ENCODE data around the gene TMEM130. TPM values are rescaled to one million over a fixed set of nuclear protein-coding genes. Genes with fewer than 3 reads are reported as not detected.

Gene TMEM130
- total RNA-seq, 1 experiment from 2014 or later = not detected

GRCh38 chr7:98899816-98900215 is 30.0 kb upstream of the TMEM130 start:
- TF ChIP-seq, protein P1, sequence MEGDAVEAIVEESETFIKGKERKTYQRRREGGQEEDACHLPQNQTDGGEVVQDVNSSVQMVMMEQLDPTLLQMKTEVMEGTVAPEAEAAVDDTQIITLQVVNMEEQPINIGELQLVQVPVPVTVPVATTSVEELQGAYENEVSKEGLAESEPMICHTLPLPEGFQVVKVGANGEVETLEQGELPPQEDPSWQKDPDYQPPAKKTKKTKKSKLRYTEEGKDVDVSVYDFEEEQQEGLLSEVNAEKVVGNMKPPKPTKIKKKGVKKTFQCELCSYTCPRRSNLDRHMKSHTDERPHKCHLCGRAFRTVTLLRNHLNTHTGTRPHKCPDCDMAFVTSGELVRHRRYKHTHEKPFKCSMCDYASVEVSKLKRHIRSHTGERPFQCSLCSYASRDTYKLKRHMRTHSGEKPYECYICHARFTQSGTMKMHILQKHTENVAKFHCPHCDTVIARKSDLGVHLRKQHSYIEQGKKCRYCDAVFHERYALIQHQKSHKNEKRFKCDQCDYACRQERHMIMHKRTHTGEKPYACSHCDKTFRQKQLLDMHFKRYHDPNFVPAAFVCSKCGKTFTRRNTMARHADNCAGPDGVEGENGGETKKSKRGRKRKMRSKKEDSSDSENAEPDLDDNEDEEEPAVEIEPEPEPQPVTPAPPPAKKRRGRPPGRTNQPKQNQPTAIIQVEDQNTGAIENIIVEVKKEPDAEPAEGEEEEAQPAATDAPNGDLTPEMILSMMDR (IDR thresholded peaks at IDR 0.05; ENCODE audit: unreplicated experiment) = no peak
- Mint-ChIP-seq H3K4me1 (ENCODE audit: low read depth, unreplicated experiment) (no peaks in the 10 kb centered on the region), H3K36me3 (ENCODE audit: insufficient read depth, unreplicated experiment) (peaks cover 28% of the 10 kb centered on the region), H3K4me3 (ENCODE audit: low read depth, unreplicated experiment) (no peak overlapping the region), H3K27me3 (ENCODE audit: unreplicated experiment) (no peaks in the 10 kb centered on the region), H3K9me3 (ENCODE audit: low read depth, unreplicated experiment) (no peaks in the 10 kb centered on the region), H3K27ac (ENCODE audit: unreplicated experiment) (no peak overlapping the region)
- CTCF ChIA-PET = no interaction called here
- intact Hi-C loops (cut with micrococcal nuclease; ENCODE audit: unreplicated experiment) = no loop called here
- BruUV-seq (replicated peaks) = no TSS peak
- no peak for DNase-seq

DNA sequence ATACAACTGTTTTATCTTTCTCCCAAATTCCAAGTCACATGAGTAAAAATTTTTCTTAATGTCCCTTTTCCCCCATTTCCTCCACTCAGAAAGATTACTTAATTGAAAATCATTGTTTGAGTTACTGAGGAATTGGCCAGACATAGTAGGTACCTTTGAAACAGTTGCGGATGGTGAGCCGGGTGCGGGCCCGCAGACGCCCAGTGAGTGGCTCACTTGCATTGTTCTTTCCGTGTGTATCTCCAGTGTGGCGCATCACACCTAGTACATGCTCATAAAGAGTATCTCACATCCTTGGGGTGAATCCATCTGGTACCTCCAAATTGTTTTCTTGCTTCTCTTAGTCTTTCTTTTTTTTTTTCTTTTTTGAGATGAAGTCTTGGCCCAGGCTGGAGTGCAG is 22.8 kb upstream of the TMEM130 start:
- peaks cover 23% of the 10 kb centered on the region for H3K36me3 Mint-ChIP-seq (ENCODE audit: insufficient read depth, unreplicated experiment)
- no TSS peak for BruUV-seq (replicated peaks)
- CTCF ChIA-PET = no interaction called here
- no peaks in the 10 kb centered on the region for H3K27me3 Mint-ChIP-seq (ENCODE audit: unreplicated experiment)
- no peaks in the 10 kb centered on the region for H3K9me3 Mint-ChIP-seq (ENCODE audit: low read depth, unreplicated experiment)
- no peak for DNase-seq
- H3K4me3 Mint-ChIP-seq (ENCODE audit: low read depth, unreplicated experiment) = no peak overlapping the region
- H3K4me1 Mint-ChIP-seq (ENCODE audit: low read depth, unreplicated experiment) = no peaks in the 10 kb centered on the region
- intact Hi-C loops (cut with micrococcal nuclease; ENCODE audit: unreplicated experiment) = no loop called here
- H3K27ac Mint-ChIP-seq (ENCODE audit: unreplicated experiment) = no peak overlapping the region
- TF ChIP-seq, protein P1 (IDR thresholded peaks at IDR 0.05; ENCODE audit: unreplicated experiment) = no peak

DNA sequence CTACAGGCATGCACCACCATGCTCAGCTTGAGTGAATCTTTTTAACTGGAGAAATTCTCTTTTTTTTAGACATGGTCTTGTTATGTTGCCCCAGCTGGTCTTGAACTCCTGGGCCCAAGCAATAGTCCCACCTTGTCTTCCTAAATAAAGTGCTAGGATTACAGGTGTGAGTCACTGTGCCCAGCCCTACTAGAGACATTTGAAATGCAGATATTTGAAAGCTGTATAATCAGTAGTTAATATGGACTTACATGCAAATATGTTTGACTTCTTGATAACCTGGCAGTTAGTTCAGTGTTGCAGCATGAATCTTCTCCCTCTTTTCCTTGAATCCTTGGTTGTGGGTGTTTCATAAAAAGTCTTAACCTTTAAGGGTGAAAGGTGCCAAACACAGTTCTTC is 17.2 kb upstream of the TMEM130 start:
- intact Hi-C loops (cut with micrococcal nuclease; ENCODE audit: unreplicated experiment) = no loop called here
- H3K4me1 Mint-ChIP-seq (ENCODE audit: low read depth, unreplicated experiment) = no peaks in the 10 kb centered on the region
- no peak overlapping the region for H3K4me3 Mint-ChIP-seq (ENCODE audit: low read depth, unreplicated experiment)
- H3K27ac Mint-ChIP-seq (ENCODE audit: unreplicated experiment) = no peak overlapping the region
- H3K27me3 Mint-ChIP-seq (ENCODE audit: unreplicated experiment) = no peaks in the 10 kb centered on the region
- TF ChIP-seq, protein P1 (IDR thresholded peaks at IDR 0.05; ENCODE audit: unreplicated experiment) = no peak
- no peaks in the 10 kb centered on the region for H3K9me3 Mint-ChIP-seq (ENCODE audit: low read depth, unreplicated experiment)
- no TSS peak for BruUV-seq (replicated peaks)
- CTCF ChIA-PET = no interaction called here
- peaks cover 18% of the 10 kb centered on the region for H3K36me3 Mint-ChIP-seq (ENCODE audit: insufficient read depth, unreplicated experiment)
- no peak for DNase-seq

DNA sequence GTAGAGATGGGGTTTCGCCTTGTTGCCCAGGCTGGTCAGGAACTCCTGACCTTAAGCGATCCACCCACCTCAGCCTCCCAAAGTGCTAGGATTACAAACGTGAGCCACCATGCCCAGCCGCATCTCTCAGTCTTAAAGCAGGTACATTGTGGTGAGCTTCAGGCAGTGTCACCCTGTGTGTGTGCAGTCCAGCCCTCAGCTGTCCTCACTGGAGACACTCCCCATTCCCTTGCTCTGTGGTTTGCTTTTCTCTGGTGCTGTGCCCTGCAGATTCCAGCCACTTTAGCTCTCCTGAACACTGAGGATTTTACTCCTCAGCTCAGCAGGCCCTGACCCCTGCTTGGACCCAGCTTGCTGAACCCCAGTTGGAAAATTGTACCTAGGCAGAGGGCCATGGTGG is 14.6 kb upstream of the TMEM130 start:
- H3K36me3 Mint-ChIP-seq (ENCODE audit: insufficient read depth, unreplicated experiment) = peaks cover 21% of the 10 kb centered on the region
- TF ChIP-seq, protein P1 (IDR thresholded peaks at IDR 0.05; ENCODE audit: unreplicated experiment) = no peak
- H3K9me3 Mint-ChIP-seq (ENCODE audit: low read depth, unreplicated experiment) = no peaks in the 10 kb centered on the region
- no peak overlapping the region for H3K27ac Mint-ChIP-seq (ENCODE audit: unreplicated experiment)
- H3K4me1 Mint-ChIP-seq (ENCODE audit: low read depth, unreplicated experiment) = no peaks in the 10 kb centered on the region
- no peaks in the 10 kb centered on the region for H3K27me3 Mint-ChIP-seq (ENCODE audit: unreplicated experiment)
- H3K4me3 Mint-ChIP-seq (ENCODE audit: low read depth, unreplicated experiment) = no peak overlapping the region
- no TSS peak for BruUV-seq (replicated peaks)
- intact Hi-C loops (cut with micrococcal nuclease; ENCODE audit: unreplicated experiment) = no loop called here
- DNase-seq = no peak
- CTCF ChIA-PET = no interaction called here

All from Calu3 (cell line).